NCI-H1930 (cell line): ENCODE data around the gene COLEC12.

ENCODE experiments used
- DNase-seq, 2 experiments: peaks; one replicate each; lab custom pipeline; 2025; lab: John Stamatoyannopoulos, UW

The COLEC12 gene

DNA sequence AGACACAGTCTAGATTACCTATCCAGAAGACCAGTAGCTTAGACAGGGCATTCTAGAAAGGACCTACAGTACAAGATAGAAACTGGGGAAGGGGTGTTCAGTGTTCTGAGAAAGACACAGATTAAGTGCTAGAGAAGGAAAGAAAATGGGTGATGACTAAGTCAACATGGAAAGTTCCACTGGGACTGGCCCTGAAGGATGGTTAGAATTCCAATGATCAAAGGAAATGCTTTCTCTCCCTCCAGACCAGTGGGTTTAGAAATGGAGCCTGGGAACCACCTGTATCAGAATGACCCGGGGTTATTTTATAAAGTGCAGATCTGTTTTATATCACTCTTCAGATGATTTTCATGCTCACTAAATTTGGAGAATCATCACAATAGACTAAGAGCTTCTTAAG is 5.8 kb upstream of the COLEC12 start:
- no peak for DNase-seq

GRCh38 chr18:505483-506122 is 5.1 kb upstream of the COLEC12 start:
- no peak for DNase-seq

DNA sequence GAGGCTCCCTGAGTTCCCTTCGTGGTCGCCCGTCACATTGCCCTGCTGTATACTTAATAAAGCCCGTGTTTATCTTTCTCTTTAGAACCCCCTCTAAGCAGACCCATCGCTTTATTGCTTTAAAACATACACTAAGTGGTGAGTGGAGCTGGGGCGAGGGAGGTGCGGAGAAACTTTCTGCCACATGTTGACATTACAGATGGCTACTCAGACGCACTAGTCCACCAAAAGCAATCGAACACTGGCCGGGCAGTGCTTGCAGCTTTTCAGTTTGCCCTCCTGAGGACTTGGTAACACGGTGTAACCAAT is 859 bp upstream of the COLEC12 start:
- DNase-seq, result no peak

DNA sequence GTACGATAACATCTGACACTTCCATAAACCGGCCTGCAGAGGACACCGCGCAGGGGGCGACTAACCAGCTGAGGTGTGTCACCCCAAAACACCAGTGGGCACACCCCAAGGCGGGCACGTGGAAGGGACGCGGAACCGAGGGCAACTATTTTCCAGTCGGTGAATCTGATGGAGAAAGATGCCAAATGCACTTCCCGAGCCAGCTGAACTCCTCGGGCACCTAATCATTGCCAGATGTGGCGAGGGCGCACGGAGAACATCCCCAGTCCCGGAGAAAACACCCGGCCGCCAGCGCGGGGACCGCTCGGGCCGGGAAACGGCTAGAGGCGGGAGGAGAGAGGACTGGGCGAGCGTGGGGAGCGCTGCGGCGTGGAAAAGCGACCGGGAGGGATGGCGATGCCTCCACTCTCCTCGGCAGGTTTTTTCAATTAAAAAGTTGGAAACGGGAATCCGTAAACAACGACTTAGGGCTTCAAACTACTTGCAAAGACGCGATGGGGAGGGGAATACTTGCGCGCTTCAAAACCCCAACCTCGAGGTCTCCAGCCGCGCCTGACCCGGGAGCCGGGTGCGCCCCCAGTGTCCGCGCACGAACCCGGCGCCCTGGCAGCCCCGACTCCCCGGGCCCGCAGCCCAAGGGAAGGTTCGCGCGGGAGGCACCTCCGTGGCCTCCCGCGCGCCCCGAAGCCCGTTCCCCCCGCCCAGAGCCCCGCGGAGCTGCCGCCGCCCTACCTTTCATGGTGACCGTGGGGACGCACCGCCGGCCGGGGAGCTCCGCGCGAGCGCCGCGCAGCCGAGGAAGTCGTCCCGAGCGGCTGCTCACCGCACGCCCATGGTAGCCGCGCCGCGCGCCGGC is 497 bp downstream of the COLEC12 start:
- no peak for DNase-seq

DNA sequence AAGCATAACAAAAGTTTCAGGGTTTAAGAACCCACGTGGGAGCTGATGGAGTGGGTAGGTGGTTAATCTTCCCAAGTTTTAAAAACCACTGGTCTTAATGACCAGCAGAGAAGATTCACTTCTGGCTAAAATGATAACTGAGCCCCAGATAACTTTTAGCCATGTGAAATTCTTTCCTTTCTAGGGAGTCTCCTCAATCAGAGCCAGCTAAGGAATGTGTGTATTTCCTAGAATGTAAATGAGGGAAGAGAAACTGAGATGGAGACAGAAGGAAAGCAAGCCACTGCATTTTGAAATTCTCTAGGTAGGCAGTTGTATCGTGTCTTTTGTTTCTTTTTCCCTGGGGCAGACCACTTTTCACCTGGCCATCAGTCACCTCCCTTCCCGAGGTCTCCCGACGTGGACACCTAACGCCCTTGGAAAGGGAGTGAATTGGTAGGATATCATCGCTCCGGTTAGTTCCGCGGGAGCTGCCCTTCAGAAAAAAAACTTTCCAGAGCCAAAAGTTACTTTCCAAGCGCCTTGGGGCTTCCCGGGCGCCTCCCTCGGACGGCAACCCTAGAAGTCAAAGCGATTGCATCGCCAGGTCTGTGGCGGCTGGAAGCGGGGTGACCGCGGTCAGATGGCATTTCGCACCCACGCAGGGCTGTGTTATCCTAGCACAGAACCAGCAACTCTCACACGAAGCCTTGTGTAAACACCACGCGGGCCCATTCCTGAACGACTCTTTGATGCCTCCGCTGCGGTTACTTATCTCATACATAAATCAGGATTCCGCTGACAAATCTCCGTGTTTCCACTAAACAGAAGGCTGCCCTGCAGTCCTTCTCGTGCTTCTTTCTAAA is 1.3 kb downstream of the COLEC12 start:
- DNase-seq, result no peak

DNA sequence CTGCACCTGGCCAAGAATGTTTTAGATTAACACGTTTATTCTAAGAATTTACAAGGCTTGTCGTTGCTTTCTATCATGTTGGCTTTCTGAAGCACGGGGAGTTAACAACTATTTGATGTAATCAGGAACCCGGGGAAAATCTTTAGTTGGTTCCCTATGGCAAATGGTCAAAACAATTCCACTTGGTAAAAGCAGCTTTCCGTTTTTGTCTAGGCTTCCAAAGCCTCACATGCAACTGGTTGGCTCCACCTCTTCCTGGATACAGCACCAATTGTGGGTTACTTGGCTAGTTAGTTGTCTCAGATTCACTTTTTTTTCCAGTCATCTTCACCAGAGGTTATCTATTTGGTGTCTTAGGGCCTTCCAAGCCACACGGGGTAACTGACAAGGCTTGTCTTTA is 2.8 kb downstream of the COLEC12 start:
- no peak for DNase-seq

GRCh38 chr18:495452-495851 is 5.0 kb downstream of the COLEC12 start:
- no peak for DNase-seq

DNA sequence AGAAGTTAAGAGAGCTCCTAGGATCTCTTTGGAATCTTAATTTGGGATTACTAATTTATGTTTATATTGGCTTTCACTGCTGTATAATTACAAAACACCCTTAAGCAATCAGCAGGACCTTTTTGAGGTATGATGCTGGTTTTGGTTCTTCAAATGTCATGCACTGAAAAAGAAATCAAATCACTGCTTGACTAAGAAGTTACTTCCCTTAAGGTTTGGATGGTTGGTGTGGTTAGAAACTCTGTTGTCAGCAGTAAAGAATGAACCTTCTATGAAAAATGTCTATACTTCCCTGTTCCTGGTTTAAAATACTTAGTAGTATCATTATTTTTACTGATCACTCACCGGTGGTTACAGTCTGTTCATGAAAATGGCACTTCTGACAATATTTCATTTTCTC is 5.5 kb downstream of the COLEC12 start:
- DNase-seq, result no peak

DNA sequence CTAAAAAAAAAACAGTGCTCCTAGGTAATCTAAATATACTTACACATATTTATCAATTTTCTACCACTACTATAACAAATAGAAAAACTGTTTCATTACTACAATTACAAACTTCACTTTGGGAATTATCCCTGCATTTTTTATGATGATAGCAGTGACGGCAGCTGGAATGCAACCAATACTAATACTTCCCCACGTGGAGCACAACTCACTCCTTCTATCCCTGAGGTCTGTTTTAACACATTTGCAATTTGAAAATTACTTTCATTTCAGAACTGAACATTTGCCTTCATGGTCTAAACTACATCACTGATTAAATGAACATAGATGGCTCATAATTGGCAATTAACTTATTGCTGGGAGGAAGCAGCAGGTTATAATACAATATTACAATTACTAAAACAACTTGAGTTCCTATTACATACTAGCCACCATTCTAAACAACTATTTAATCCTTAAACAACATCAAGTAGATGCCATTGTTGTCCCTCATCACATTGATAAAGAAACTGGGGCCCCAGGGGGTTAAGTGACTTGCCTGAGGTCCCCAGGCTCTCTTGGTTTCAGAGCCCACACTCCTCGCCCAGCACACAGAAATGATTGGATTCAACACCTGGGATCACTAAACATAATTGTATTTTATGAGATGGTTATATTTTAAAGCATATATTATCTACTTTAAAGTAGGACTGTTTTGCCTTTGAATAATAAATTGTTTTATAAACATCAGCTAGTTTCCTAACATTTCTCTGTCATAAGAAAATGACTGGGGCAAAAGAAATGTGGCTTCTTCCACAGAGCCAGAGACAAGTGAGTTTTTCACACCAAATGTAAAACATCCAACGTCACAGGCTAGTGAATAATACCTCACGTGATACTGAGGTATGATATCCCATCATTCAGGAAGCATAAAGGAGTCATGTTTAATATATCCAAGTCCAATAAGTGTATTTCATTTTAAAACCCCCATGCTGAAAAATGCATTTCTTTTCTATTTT is 6.2 kb downstream of the COLEC12 start:
- DNase-seq, result no peak

DNA sequence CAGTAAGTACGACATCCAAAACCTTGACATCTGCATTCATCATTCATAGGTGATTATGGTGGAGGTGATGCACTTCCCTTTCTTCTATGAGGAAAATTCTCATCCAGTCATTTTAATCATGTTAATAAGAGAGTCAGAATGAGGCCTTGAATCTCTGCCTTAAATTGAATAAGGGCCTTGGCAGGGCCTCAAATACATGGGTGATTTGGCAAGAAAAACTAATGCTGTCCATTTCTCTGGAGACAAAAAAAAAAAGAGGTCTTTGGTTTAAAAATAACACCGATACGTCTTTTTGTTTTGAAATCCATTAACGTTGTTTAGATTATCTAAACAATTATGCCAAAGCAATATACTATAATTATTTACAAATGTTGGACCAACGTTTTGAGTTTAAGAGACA is 8.1 kb downstream of the COLEC12 start:
- no peak for DNase-seq

DNA sequence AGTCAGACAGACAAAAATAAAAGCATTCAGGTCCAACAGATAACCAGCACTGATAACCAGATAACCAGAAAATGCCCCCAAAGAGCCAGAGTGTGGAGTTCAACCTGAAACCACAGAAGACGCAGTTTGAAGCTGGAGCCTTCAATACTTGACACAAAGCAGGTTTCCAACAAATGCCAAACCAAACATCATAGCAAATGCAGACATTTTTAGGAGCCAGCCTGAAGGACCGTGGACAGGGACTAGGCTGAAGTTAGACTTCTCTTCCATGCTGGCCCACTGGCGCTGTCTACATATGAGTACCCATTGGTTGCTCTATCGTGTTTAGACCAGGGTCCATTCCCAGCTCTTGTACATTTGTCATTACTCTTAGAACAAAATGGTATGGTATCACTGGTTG is 9.9 kb downstream of the COLEC12 start:
- no peak for DNase-seq

DNA sequence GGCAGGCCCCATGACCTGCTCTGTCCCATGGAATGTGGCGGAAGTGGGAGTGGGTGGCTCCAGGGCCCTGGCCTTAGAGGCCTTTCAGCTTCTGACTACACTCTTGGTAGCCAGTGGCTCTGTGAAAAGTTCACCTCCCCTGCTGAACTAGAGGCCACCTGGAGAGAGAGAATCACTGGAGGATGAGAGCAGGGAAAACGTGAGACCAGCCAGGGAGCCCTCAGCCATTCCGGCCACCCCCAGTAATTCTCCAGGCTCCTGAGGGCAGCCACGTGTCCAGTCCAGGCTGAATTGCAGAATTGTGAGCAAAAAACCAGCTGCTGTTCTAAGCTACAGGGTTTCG is 10.5 kb downstream of the COLEC12 start:
- DNase-seq, result no peak

GRCh38 chr18:489244-490023 is 11.1 kb downstream of the COLEC12 start:
- DNase-seq, result no peak

DNA sequence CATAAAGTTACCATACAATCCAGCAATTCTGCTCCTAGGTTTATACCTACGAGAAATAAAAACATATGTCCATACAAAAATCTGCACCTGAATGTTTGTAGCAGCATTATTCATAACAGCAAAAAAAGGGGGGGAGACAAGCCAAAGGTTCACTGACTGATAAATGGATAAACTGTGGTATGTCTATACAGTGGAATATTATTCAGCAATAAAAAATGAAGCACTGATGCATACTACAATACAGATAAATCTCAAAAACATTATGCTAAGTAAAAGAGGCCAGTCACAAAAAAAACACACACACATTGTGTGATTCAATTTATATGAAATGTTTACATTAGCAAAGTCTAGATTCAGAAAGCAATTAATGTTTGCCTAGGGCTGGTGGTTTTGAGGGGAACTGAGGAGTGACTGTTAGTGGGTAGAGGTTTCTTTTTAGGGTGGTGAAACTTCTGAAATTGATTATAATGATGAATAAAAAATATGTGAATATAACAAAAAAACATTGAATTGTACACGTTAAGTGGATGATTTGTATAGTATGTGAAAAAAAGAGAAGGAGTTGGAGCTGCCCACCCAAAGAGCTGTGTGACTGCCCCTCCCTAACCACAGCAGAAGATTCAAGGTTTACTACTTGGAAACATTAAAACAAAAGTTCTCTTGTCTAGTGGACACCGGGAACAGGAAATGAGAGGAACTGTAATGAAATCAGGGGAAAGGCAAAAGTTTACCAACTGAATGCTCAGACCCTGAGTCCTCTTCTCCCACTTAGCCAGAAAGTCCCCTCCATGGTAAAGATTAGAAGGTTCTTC is 13.4 kb downstream of the COLEC12 start:
- DNase-seq, result no peak

DNA sequence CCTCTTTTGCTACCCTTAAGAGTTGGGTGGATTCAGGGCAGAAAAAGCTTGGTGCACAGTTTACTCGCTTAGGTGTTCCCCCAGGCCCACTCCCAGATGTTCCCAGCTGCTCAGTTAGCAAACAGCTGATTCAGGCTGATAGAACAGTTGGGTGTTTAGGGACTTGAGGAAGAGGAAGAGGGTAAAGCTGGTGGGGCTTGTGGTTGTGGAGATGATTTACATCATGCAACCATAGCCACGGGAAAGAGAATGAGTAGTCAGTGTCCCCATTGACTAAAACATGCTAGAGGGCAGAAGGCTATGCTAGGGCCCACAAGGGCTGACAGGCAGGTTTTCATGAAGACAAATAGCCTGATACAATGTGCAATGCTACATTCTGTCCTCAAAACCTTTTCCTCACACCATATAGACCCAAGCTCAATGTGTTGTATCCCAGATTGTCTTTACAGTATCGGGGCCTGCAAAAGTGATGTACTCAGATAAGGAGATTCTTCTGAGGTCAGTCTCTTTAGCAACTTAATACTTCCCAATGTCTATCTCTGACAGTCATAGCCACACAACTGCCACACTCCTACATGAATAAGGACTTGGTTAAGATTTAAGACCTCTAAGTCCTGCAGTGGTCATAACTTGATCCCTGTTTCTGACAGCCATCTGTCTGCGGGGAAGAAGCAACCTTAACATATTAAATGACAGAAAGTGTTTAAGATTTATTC is 15.6 kb downstream of the COLEC12 start:
- no peak for DNase-seq

DNA sequence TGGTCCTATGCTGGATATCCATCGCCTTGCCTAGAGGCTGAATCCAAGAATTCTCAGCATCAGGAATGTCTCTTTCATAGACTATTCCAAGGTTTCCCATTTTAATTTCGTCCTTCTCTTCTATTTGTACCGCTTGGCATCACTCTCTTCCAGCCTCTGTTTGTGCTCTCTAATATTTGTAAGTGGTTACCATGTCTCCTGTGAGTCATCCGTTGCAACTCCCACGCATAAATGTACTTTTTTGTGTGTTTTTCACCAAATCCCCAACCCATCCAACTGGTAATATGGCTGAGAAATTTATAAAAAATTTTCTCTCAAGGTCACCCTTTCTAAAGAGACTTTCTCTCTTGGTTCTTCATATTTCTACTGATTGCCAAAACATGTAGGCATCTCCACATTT is 21.8 kb downstream of the COLEC12 start:
- DNase-seq, result no peak

GRCh38 chr18:477565-477964 is 22.9 kb downstream of the COLEC12 start:
- DNase-seq, result no peak

DNA sequence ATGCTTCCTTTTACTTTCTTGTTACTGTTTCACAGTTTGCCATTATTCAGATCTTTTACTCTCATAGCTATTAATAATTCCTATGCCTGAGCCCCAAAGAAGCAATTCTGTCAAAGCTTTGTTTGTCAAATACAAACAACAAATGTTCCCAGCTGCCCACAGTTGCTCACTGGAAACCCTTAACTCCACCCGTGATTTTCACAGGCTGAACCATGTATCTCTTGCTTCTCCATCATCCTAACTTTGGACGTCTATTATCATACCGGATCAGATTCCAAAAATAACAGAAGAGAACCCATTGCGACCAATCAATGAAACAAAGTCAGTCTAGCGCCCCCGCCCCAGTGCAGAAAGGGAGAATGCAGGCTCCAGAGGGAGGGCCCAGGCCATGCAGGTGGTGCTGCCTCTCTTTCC is 24.2 kb downstream of the COLEC12 start:
- DNase-seq, result no peak

- no peak for DNase-seq
Measured at GRCh38 chr18:475202-476031, 25.1 kb downstream of the COLEC12 start.
